Calu3 (cell line): Measurements from ENCODE around the gene CDS1. TPM values are rescaled to one million over a fixed set of nuclear protein-coding genes. Genes with fewer than 3 reads are reported as not detected.
"Not testable (repeated sequence)": the region's sequence is repeated elsewhere in the genome, so short reads cannot be mapped to it uniquely, and the experiment has no call there.

Source experiments
- BruUV-seq: library from RNA; stranded (reverse); fragments of 400-500 nt; replicated peaks from 2 replicates; lab custom pipeline; 2021; lab: Mats Ljungman, UMichigan
- CTCF ChIA-PET: fragments of 300-600 bp; sonication (Branson Sonifier 250); formaldehyde crosslinking; loops from one replicate; lab custom pipeline; 2022; ENCODE audit warnings: antibody characterized with exemption; lab: Charles Lee
- DNase-seq: peaks from one replicate; pipeline ENCODE4 v3.0.0; 2022
- H3K27ac Mint-ChIP-seq: one replicate; pipeline ENCODE4 v1.8.0; 2022; ENCODE audit warnings: mixed read lengths; ENCODE audit not compliant: unreplicated experiment
- H3K27me3 Mint-ChIP-seq: one replicate; pipeline ENCODE4 v1.8.0; 2022; ENCODE audit warnings: mixed read lengths; ENCODE audit not compliant: unreplicated experiment
- H3K36me3 Mint-ChIP-seq: one replicate; pipeline ENCODE4 v1.8.0; 2022; ENCODE audit warnings: mild to moderate bottlenecking, moderate library complexity, mixed read lengths; ENCODE audit not compliant: insufficient read depth, unreplicated experiment
- H3K4me1 Mint-ChIP-seq: one replicate; pipeline ENCODE4 v1.8.0; 2022; ENCODE audit warnings: mild to moderate bottlenecking, low read depth, mixed read lengths; ENCODE audit not compliant: unreplicated experiment
- H3K4me3 Mint-ChIP-seq: one replicate; pipeline ENCODE4 v1.8.0; 2022; ENCODE audit warnings: mild to moderate bottlenecking, low read depth, moderate library complexity, mixed read lengths; ENCODE audit not compliant: unreplicated experiment
- H3K9me3 Mint-ChIP-seq: one replicate; pipeline ENCODE4 v1.8.0; 2022; ENCODE audit warnings: low read depth, mixed read lengths; ENCODE audit not compliant: unreplicated experiment
- CTCF ChIP-seq: fragments of 200-600 bp; IDR thresholded peaks from one replicate; pipeline ENCODE4 v1.8.0; 2022; ENCODE audit warnings: antibody characterized with exemption; ENCODE audit not compliant: unreplicated experiment
- intact Hi-C: fragments of 100-400 bp; cut with micrococcal nuclease; formaldehyde crosslinking; loops from one replicate; pipeline ENCODE4 v1.10.0; 2022; ENCODE audit not compliant: unreplicated experiment
- total RNA-seq: library from RNA; stranded (reverse); gene quantifications from 2 replicates; pipeline ENCODE4 v1.2.3, GENCODE V29; 2022

CDS1 gene
- total RNA-seq, 1 experiment from 2014 or later, result 22.4 TPM

- CTCF ChIA-PET, result no interaction called here
- no peaks in the 10 kb centered on the region for H3K27me3 Mint-ChIP-seq
- intact Hi-C loops, result no loop called here
- TF ChIP-seq CTCF, result no peak
- no peak overlapping the region for H3K4me3 Mint-ChIP-seq
- no TSS peak for BruUV-seq
- H3K4me1 Mint-ChIP-seq, result peaks cover 7% of the 10 kb centered on the region
- no peak for DNase-seq
- H3K27ac Mint-ChIP-seq, result no peak overlapping the region
- no peaks in the 10 kb centered on the region for H3K36me3 Mint-ChIP-seq
- H3K9me3 Mint-ChIP-seq, result peaks cover 8% of the 10 kb centered on the region
Observed at GRCh38 chr4:84660606-84661005, 77.7 kb downstream of the CDS1 start.

DNA sequence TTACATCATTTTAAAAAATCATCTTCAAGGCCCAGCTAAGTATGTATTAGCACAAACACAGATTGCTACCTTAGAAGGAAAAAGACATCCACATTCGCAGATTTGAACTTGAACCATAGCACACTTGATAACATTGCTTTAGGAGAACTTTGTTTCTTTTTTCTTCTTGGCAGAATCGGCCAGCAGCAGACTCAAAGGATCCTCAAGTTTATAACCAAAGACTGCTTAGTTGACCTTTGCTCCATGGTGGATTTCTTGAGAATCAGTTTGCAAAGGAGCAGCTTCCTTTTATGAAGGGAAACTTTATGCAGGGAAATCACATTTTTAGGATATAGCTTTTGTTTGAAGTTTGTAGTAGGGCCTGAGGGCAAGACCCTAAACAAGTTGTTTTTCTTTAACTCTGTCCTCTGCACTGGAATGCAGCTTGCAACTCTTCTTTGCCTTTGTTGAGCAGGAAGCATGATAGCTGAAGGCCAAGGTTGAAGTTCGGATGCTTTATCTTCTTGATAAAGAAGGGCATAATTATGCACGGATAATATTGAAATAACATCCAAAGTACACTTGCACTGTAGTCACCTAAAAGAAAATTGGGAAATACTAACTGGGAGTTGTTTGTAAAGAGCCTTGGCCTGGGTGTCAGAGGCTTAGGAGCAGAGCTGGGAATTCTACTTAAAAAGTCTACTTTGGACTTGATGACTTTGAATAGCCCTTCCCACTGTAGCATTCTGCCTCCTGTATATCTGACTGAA is 78.4 kb downstream of the CDS1 start:
- H3K36me3 Mint-ChIP-seq, result no peaks in the 10 kb centered on the region

DNA sequence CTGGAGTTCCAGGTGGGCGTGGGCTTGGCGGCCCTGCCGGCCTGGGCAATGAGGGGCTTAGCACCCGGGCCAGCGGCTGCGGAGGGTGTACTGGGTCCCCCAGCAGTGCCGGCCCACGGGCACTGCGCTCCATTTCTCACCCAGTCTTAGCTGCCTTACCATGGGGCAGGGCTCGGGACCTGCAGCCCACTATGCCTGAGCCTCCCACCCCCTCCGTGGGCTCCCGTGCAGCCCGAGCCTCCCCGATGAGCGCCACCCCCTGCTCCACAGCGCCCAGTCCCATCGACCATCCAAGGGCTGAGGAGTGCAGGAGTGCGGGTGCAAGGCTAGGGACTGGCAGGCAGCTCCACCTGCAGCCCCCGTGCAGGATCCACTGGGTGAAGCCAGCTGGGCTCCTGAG is 81.8 kb downstream of the CDS1 start:
- intact Hi-C loops, H3K36me3 Mint-ChIP-seq, DNase-seq, BruUV-seq, H3K4me1 Mint-ChIP-seq, H3K9me3 Mint-ChIP-seq, CTCF ChIA-PET, H3K27me3 Mint-ChIP-seq, H3K4me3 Mint-ChIP-seq, H3K27ac Mint-ChIP-seq: not testable (repeated sequence)

More for the DNA sequence above, 78.4 kb downstream of the CDS1 start:
- Mint-ChIP-seq H3K27me3 (no peaks in the 10 kb centered on the region), H3K4me1 (peaks cover 7% of the 10 kb centered on the region), H3K9me3 (peaks cover 7% of the 10 kb centered on the region), H3K27ac (no peak overlapping the region), H3K4me3 (no peak overlapping the region)
- no TSS peak for BruUV-seq
- CTCF ChIA-PET, result no interaction called here
- no peak for TF ChIP-seq CTCF
- intact Hi-C loops, result no loop called here
- no peak for DNase-seq

GRCh38 chr4:84666439-84666838 is 83.5 kb downstream of the CDS1 start:
- CTCF ChIA-PET, result no interaction called here
- no TSS peak for BruUV-seq
- no peaks in the 10 kb centered on the region for H3K36me3 Mint-ChIP-seq

More at GRCh38 chr4:84666439-84666838, 83.5 kb downstream of the CDS1 start:
- no peak for DNase-seq
- Mint-ChIP-seq H3K4me3 (no peak overlapping the region), H3K27ac (no peak overlapping the region), H3K4me1 (no peaks in the 10 kb centered on the region), H3K9me3 (no peaks in the 10 kb centered on the region), H3K27me3 (no peaks in the 10 kb centered on the region)
- intact Hi-C loops, result no loop called here
- TF ChIP-seq CTCF, result no peak
